Tibial nerve (tissue), 4 donors: Measurements from ENCODE around the gene EML6. TPM values are rescaled to one million over a fixed set of nuclear protein-coding genes. Genes with fewer than 3 reads are reported as not detected.

Source experiments
- DNase-seq, 2 donors: peaks; one replicate each; pipeline ENCODE4 v3.0.0-alpha.2; 2019; ENCODE audit warnings: low spot score in 2 of 2
- H3K27ac ChIP-seq, 4 donors: fragments of 200-600 bp; sonication (generic) in 3 of 4; one replicate each; pipeline ENCODE4 v1.5.1; 2017 to 2019; ENCODE audit warnings: mild to moderate bottlenecking in 1 of 4
- H3K27me3 ChIP-seq, 2 donors: fragments of 200-600 bp; sonication (generic) in 1 of 2; one replicate each; pipeline versions ENCODE4 v1.5.1 to v1.6.0; 2017 to 2019
- H3K36me3 ChIP-seq, 3 donors: fragments of 200-600 bp; sonication (generic); one replicate each; pipeline ENCODE4 v1.5.1; 2018 to 2019
- H3K4me1 ChIP-seq, 4 donors: fragments of 200-600 bp; sonication (generic) in 3 of 4; one replicate each; pipeline ENCODE4 v1.5.1; 2017 to 2019
- H3K4me3 ChIP-seq, 4 donors: fragments of 200-600 bp; sonication (generic) in 3 of 4; one replicate each; pipeline ENCODE4 v1.5.1; 2017 to 2019; ENCODE audit warnings: mild to moderate bottlenecking in 1 of 4, moderate library complexity in 1 of 4
- H3K9me3 ChIP-seq, 4 donors: fragments of 200-600 bp; sonication (generic) in 3 of 4; one replicate each; pipeline ENCODE4 v1.5.1; 2017 to 2019
- EP300 ChIP-seq, 2 donors: sonication (generic); formaldehyde crosslinking; IDR thresholded peaks; one replicate each; pipeline ENCODE4 v1.6.1; 2017; ENCODE audit warnings: antibody characterized with exemption in 2 of 2, mild to moderate bottlenecking in 1 of 2
- POLR2A ChIP-seq, 2 donors: fragments of 450-650 bp; IDR thresholded peaks; one replicate each; pipeline ENCODE4 v1.6.1; 2017; ENCODE audit warnings: antibody characterized with exemption in 2 of 2, mild to moderate bottlenecking in 2 of 2, moderate library complexity in 2 of 2
- WGBS, 2 donors: methylation state at CpG; one replicate each; pipeline ENCODE4 v1.1.5; 2018; 5-methylcytosine and 5-hydroxymethylcytosine counted together
- total RNA-seq, 4 donors: library from RNA; depleted of rRNA; stranded (reverse); fragments of >200 nt; gene quantifications; one replicate each; pipeline ENCODE4 v1.1.0, GENCODE V29; 2016
- TF ChIP-seq, protein P1 (sequence below), 5 experiments: fragments of 200-600 bp in 3 of 5; fragments of 450-650 bp in 2 of 5; sonication (generic) in 3 of 5; IDR thresholded peaks; one replicate each; pipeline ENCODE4 v1.5.1; 2016 to 2019; ENCODE audit warnings: antibody characterized with exemption in 5 of 5, mild to moderate bottlenecking in 3 of 5, moderate library complexity in 2 of 5

Gene EML6
- total RNA-seq, 4 donors from 2014 or later = 0.60 to 18.0 (median 0.93) TPM

DNA sequence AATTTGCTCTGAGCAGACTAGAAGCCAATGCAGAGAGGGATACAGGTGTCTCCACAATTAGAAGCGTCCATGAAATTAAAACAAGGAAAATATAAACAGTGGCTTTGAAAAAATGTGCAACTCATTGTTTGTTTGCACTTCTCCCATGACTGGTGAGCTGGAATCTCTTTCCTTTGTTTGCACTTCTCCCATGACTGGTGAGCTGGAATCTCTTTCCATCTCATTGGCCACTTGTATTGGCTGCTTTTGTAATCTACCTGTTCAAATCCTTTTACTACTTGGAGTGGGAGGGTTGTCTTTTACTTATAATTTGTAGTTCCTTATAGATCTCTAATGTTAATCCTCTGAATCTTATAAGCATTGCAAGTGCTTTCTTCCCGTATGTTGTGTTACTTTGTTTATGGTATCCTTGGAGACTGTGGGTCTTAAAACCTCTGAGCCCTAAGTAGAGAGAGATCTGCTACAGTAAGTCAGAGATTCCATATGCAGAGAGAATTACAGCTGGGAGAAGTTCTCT, 232.7 kb downstream of the EML6 start:
- 76 to 81% methylated on average over 2 of the region's 2 CpGs for WGBS, 2 donors
- H3K4me1 ChIP-seq = no peaks in the 10 kb centered on the region
- H3K9me3 ChIP-seq = no peaks in the 10 kb centered on the region
- H3K36me3 ChIP-seq = no peaks in the 10 kb centered on the region
- no peaks in the 10 kb centered on the region for H3K27me3 ChIP-seq
- DNase-seq = no peak
- H3K4me3 ChIP-seq = no peak overlapping the region
- no peak overlapping the region for H3K27ac ChIP-seq
- no peak for TF ChIP-seq POLR2A (IDR thresholded peaks at IDR 0.05)
- TF ChIP-seq, protein P1, sequence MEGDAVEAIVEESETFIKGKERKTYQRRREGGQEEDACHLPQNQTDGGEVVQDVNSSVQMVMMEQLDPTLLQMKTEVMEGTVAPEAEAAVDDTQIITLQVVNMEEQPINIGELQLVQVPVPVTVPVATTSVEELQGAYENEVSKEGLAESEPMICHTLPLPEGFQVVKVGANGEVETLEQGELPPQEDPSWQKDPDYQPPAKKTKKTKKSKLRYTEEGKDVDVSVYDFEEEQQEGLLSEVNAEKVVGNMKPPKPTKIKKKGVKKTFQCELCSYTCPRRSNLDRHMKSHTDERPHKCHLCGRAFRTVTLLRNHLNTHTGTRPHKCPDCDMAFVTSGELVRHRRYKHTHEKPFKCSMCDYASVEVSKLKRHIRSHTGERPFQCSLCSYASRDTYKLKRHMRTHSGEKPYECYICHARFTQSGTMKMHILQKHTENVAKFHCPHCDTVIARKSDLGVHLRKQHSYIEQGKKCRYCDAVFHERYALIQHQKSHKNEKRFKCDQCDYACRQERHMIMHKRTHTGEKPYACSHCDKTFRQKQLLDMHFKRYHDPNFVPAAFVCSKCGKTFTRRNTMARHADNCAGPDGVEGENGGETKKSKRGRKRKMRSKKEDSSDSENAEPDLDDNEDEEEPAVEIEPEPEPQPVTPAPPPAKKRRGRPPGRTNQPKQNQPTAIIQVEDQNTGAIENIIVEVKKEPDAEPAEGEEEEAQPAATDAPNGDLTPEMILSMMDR (IDR thresholded peaks at IDR 0.05) = no peak
- TF ChIP-seq EP300 (IDR thresholded peaks at IDR 0.05) = no peak

DNA sequence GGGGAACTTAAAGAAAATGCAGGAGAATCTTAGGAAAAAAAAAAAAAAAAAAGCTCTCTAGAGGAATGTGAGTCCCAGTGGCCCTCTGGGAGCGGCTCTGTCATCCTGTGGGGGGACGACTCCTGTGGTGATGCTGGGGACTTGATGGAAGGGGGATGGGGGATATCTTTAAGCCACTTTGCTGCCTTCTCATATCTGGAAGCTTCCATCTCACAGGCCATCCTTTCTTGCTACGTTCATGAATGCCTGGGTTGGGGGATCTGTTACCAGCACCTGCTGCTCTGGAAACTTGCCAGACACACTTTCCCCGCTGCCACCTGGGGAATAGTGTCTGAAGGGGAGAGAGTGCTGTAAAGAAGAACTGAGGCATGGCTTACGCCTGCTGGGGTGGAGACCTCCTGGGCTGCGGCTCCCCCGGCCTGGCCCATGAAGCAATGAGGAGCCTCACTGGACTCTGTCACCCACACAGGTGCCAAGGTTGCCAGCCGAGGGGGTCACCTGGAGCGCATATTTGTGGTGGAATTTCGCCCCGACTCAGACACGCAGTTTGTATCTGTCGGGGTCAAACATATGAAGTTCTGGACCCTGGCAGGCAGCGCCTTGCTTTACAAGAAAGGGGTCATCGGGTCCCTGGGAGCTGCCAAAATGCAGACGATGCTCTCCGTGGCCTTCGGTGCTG, 234.0 kb downstream of the EML6 start:
- Histone ChIP-seq H3K4me1 (peaks cover 0 to 3% (median 0%) of the 10 kb centered on the region in 4 donors), H3K27me3 (no peaks in the 10 kb centered on the region), H3K9me3 (no peaks in the 10 kb centered on the region), H3K27ac (no peak overlapping the region), H3K4me3 (no peak overlapping the region), H3K36me3 (no peaks in the 10 kb centered on the region)
- no peak for TF ChIP-seq POLR2A (IDR thresholded peaks at IDR 0.05)
- TF ChIP-seq, protein P1 (IDR thresholded peaks at IDR 0.05) = no peak
- no peak for TF ChIP-seq EP300 (IDR thresholded peaks at IDR 0.05)
- 88 to 91% methylated on average over 18 of the region's 18 CpGs for WGBS, 2 donors
- DNase-seq = no peak

DNA sequence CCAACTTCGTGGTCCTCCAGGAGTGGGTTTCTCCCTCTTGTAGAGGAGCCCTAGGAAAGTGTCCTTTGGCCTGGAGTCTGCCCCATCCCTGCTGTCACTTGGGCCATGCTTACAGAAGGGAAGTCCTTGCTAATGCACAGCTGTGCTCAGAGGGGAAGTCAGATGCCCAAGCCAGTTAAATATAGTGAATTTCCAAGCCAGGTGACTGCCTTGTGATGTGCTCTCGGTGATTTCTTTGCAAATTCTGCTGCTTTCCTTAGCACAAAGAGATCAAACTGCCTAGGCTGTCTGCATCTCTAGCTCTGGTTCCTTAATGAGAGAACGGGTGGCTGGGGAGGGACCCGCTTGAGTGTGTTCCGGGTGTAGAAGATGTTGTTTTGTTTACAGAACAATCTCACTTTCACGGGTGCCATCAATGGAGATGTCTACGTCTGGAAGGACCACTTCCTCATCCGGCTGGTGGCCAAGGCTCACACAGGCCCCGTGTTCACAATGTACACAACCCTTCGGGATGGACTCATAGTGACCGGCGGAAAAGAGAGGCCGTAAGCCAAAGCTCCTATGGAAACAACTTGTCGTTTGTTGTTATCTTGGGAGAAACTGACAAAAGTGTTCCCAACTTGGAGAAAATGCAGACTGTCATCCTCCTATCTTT, 235.4 kb downstream of the EML6 start:
- TF ChIP-seq EP300 (IDR thresholded peaks at IDR 0.05) (peak in 1 of 2 donors; percentile 45), POLR2A (IDR thresholded peaks at IDR 0.05) (no peak)
- H3K9me3 ChIP-seq = no peaks in the 10 kb centered on the region
- no peaks in the 10 kb centered on the region for H3K27me3 ChIP-seq
- H3K36me3 ChIP-seq = no peaks in the 10 kb centered on the region
- no peak overlapping the region for H3K4me3 ChIP-seq
- no peak for DNase-seq
- H3K4me1 ChIP-seq = peaks cover 0 to 5% (median 0%) of the 10 kb centered on the region in 4 donors
- no peak overlapping the region for H3K27ac ChIP-seq
- WGBS, 2 donors = 83 to 87% methylated on average over 14 of the region's 14 CpGs

DNA sequence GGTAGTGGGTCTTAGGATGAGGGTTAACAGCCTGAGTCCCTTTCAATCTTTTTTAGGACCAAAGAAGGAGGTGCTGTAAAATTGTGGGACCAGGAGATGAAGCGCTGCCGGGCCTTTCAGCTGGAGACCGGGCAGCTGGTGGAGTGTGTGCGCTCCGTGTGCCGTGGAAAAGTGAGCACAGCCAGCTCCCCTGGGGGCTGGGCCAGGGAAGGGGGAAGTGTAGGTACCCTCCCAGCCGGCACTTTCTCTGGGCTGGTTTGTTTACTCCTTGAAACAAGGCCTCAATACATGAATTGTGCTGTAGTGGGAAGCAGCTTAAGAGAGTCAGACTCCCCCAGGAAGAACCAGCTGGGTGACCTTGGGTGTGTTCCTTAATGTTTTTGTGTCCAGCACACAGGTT, 236.7 kb downstream of the EML6 start:
- DNase-seq = no peak
- no peak overlapping the region for H3K27ac ChIP-seq
- no peaks in the 10 kb centered on the region for H3K9me3 ChIP-seq
- peaks cover 0 to 9% (median 0%) of the 10 kb centered on the region in 4 donors for H3K4me1 ChIP-seq
- no peak overlapping the region for H3K4me3 ChIP-seq
- no peaks in the 10 kb centered on the region for H3K36me3 ChIP-seq
- 60 to 71% methylated on average over 7 of the region's 7 CpGs for WGBS, 2 donors
- no peaks in the 10 kb centered on the region for H3K27me3 ChIP-seq
- TF ChIP-seq EP300 (IDR thresholded peaks at IDR 0.05) (no peak), POLR2A (IDR thresholded peaks at IDR 0.05) (no peak)
- TF ChIP-seq, protein P1 (IDR thresholded peaks at IDR 0.05) = no peak

DNA sequence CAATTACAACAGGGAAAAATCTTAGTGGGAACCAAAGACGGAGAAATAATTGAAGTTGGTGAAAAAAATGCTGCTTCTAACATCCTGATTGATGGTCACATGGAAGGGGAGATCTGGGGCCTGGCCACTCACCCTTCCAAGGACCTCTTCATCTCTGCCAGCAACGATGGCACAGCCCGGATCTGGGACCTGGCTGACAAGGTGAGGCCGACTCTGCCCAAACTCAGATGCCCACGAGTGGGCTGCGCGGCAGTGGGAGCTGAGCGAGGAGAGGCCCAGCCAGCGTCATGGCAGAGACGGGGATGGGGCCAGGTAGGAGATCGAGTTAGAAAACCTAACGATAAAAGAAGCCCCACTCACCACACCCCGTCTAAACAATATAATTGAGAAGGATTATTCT, 239.0 kb downstream of the EML6 start:
- Histone ChIP-seq H3K4me1 (peaks cover 0 to 27% (median 0%) of the 10 kb centered on the region in 4 donors), H3K4me3 (no peak overlapping the region), H3K9me3 (no peaks in the 10 kb centered on the region), H3K36me3 (no peaks in the 10 kb centered on the region), H3K27me3 (no peaks in the 10 kb centered on the region), H3K27ac (peak overlapping the region in 3 of 4 donors; percentile 25 to 74 (median 36))
- TF ChIP-seq EP300 (IDR thresholded peaks at IDR 0.05) = no peak
- TF ChIP-seq POLR2A (IDR thresholded peaks at IDR 0.05) = no peak
- TF ChIP-seq, protein P1 (IDR thresholded peaks at IDR 0.05) = no peak
- WGBS, 2 donors = 90 to 91% methylated on average over 13 of the region's 13 CpGs
- DNase-seq = no peak
